ENCODE results near the gene CYTH3. TPM values are rescaled to one million over a fixed set of nuclear protein-coding genes. Genes with fewer than 3 reads are reported as not detected.

Gene CYTH3
- total and polyA plus RNA-seq, 2 of the 8 experiments (the other 6 are each of a cell fraction or from before 2014, with no cell fraction given): 10.3 to 11.9 TPM

DNA sequence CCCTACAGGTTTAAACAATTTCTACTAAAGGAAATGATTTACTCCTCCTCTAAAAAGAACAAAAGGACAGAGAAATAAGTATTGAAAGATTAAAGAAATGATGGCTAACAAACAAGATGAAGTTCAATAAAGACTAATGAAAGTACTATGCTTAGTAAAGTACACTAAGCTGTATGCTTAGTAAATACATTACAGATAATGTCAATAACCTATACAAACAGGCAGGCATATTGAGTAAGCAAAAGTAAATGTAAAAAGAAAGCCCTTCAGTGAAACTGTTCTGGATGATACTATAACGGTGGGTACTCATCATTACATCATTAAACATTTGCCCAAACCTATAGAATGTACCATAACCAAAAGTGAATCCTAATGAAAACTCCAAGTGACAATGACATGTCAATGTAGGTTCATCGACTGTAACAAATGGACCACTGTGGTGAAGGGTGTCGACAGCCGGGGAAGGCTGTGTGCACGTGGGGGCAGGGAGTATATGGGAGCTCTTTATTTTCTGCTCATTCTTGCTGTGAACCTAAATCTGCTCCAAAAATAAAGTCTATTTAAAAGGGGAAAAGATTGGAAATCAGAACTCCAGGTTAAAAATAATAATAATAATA, 34.0 kb downstream of the CYTH3 start (continued):
- TF ChIP-seq SP2 (IDR thresholded peaks at IDR 0.05; ENCODE audit: low read length): no peak

All from H1 (cell line).